Effector memory CD4-positive, alpha-beta T cell (primary cell): ENCODE results near the gene ZNF804B.

ENCODE experiments used
- DNase-seq, 3 donors: peaks; one replicate each; pipeline ENCODE4 v3.0.0-alpha.2; 2020
- H3K27ac ChIP-seq: 2 replicates; pipeline ENCODE4 v1.7.0; 2013; ENCODE audit warnings: mild to moderate bottlenecking, low read length, moderate library complexity; ENCODE audit not compliant: insufficient read depth, poor library complexity, severe bottlenecking
- H3K27me3 ChIP-seq: replicated peaks from 2 replicates; pipeline ENCODE4 v1.7.0; 2013; ENCODE audit warnings: mild to moderate bottlenecking, low read length; ENCODE audit not compliant: insufficient read depth, control insufficient read depth, poor library complexity, severe bottlenecking
- H3K36me3 ChIP-seq: 2 replicates; pipeline ENCODE4 v1.7.0; 2013; ENCODE audit warnings: mild to moderate bottlenecking, low read length, moderate library complexity; ENCODE audit not compliant: control insufficient read depth, insufficient read depth
- H3K4me1 ChIP-seq: 2 replicates; pipeline ENCODE4 v1.7.0; 2013; ENCODE audit warnings: low read length, mild to moderate bottlenecking; ENCODE audit not compliant: control insufficient read depth, insufficient read depth, poor library complexity, severe bottlenecking
- H3K4me3 ChIP-seq: 2 replicates; pipeline ENCODE4 v1.7.0; 2013; ENCODE audit warnings: low read length, low read depth, mild to moderate bottlenecking; ENCODE audit not compliant: insufficient read depth, poor library complexity, severe bottlenecking
- H3K9me3 ChIP-seq: 2 replicates; pipeline ENCODE4 v1.7.0; 2013; ENCODE audit warnings: mild to moderate bottlenecking, low read length, moderate library complexity; ENCODE audit not compliant: control insufficient read depth

The ZNF804B gene

DNA sequence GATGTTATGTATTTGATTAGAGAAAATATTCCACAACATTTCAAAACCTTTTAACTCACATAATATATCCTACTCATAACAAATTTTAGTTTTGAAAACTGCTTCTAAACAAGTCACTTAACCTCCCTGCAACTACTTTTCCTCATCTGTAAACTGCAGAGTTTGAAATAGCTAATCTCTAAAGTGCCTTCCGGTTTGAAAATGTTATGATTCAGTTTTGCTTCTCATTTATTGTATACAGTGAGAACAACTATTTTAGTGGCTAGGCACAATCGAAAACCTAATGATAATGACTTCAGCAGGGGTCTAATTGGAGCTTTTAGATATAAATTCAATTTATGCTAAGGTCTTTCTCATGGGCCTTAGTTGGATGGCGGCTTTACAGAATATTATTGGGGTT lies 66.7 kb downstream of the ZNF804B start:
- H3K4me3 ChIP-seq: no peak overlapping the region
- H3K36me3 ChIP-seq: no peaks in the 10 kb centered on the region
- no peaks in the 10 kb centered on the region for H3K4me1 ChIP-seq
- H3K27ac ChIP-seq: no peak overlapping the region
- DNase-seq: no peak
- no peaks in the 10 kb centered on the region for H3K9me3 ChIP-seq
- no peaks in the 10 kb centered on the region for H3K27me3 ChIP-seq

DNA sequence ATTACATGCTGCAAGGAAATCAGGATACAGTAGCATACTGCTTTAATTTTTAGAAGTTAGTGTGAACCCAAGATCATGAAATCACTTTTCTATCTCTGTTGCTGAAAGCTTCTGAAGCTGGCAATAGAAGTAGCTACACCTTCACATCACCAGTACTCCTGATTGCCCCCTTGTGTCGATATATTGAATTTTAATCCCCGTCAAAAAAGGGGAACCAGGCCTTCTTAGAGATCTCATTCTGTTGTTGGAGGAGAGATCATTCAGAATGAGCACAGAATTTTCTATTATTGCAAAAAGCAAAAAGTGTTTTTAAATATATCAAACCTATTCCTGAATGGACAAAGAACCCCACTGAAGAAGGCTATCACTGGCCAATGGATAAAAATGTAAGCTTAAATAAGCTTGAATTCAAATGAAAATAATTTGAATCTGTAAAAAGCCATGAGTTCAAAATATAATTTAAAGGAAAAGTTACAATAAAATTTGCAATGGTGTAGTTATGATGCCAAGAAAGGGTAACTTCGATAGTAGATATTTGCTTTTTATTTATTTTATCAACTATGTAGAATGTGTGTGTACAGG lies 75.7 kb downstream of the ZNF804B start:
- no peaks in the 10 kb centered on the region for H3K9me3 ChIP-seq
- no peaks in the 10 kb centered on the region for H3K27me3 ChIP-seq
- H3K36me3 ChIP-seq: no peaks in the 10 kb centered on the region
- H3K27ac ChIP-seq: no peak overlapping the region
- DNase-seq: no peak
- H3K4me1 ChIP-seq: no peaks in the 10 kb centered on the region
- H3K4me3 ChIP-seq: no peak overlapping the region

DNA sequence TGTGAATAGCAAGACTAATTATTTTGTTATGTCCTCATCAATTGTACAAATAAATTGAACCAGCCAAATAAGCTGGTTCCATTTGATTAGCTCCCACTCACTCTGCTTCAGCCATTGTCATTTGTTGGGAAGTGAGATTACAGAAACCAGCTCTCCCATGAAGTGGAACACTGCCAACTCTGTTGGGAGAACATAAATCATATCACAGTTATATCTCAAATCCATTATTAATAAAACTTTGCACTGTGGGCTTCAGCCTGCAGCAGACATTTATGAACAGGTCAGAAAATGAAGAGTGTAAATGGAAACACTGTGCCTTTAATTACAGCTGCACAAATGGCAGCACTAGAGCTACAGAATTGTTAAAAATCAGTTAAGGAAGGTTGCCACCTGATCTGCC lies 82.7 kb downstream of the ZNF804B start:
- no peak overlapping the region for H3K27ac ChIP-seq
- no peak for DNase-seq

DNA sequence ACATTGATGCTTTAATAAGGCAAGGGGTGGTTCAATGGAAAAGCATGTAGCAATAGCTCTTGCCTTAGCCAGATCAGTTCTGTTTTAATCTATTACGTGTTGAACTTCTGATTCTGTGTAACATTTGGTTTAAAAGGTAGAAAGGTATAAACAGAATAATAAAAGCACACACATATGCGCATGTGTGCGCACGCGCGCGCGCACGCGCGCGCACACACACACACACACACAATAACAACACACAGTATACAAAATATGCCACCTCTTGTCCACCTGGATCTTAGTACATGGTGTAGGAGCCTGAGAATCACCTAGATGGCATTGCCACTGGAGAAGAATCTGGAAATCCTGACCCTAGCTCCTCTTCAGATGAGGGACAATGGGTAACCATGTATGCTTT lies 85.6 kb downstream of the ZNF804B start:
- H3K4me3 ChIP-seq: no peak overlapping the region
- H3K27me3 ChIP-seq: no peaks in the 10 kb centered on the region
- no peak overlapping the region for H3K27ac ChIP-seq

More for the DNA sequence above, 82.7 kb downstream of the ZNF804B start:
- Histone ChIP-seq H3K36me3 (no peaks in the 10 kb centered on the region), H3K27me3 (no peaks in the 10 kb centered on the region), H3K4me3 (no peak overlapping the region), H3K4me1 (no peaks in the 10 kb centered on the region), H3K9me3 (no peaks in the 10 kb centered on the region)

GRCh38 chr7:88851220-88851619 lies 91.7 kb downstream of the ZNF804B start:
- H3K27ac ChIP-seq: no peak overlapping the region
- no peaks in the 10 kb centered on the region for H3K27me3 ChIP-seq
- H3K36me3 ChIP-seq: no peaks in the 10 kb centered on the region
- no peak for DNase-seq
- H3K9me3 ChIP-seq: no peaks in the 10 kb centered on the region
- H3K4me3 ChIP-seq: no peak overlapping the region
- H3K4me1 ChIP-seq: no peaks in the 10 kb centered on the region

More for the DNA sequence above, 85.6 kb downstream of the ZNF804B start:
- no peaks in the 10 kb centered on the region for H3K36me3 ChIP-seq
- no peaks in the 10 kb centered on the region for H3K9me3 ChIP-seq
- DNase-seq: no peak
- no peaks in the 10 kb centered on the region for H3K4me1 ChIP-seq

GRCh38 chr7:88859288-88859687 lies 99.8 kb downstream of the ZNF804B start:
- Histone ChIP-seq H3K4me1 (no peaks in the 10 kb centered on the region), H3K27ac (no peak overlapping the region), H3K4me3 (no peak overlapping the region), H3K27me3 (no peaks in the 10 kb centered on the region), H3K9me3 (no peaks in the 10 kb centered on the region), H3K36me3 (no peaks in the 10 kb centered on the region)
- no peak for DNase-seq

- no peaks in the 10 kb centered on the region for H3K9me3 ChIP-seq
- no peak for DNase-seq
These were observed 106.9 kb downstream of the ZNF804B start for GRCh38 chr7:88866265-88866863.

GRCh38 chr7:88867158-88867557 lies 107.7 kb downstream of the ZNF804B start:
- H3K9me3 ChIP-seq: no peaks in the 10 kb centered on the region
- no peaks in the 10 kb centered on the region for H3K4me1 ChIP-seq
- no peaks in the 10 kb centered on the region for H3K27me3 ChIP-seq
- no peaks in the 10 kb centered on the region for H3K36me3 ChIP-seq
- no peak overlapping the region for H3K4me3 ChIP-seq
- DNase-seq: no peak
- H3K27ac ChIP-seq: no peak overlapping the region

More at GRCh38 chr7:88866265-88866863, 106.9 kb downstream of the ZNF804B start:
- Histone ChIP-seq H3K4me3 (no peak overlapping the region), H3K4me1 (no peaks in the 10 kb centered on the region), H3K27ac (no peak overlapping the region), H3K36me3 (no peaks in the 10 kb centered on the region), H3K27me3 (no peaks in the 10 kb centered on the region)

- no peak overlapping the region for H3K27ac ChIP-seq
- no peaks in the 10 kb centered on the region for H3K9me3 ChIP-seq
- H3K27me3 ChIP-seq: no peaks in the 10 kb centered on the region
- no peak for DNase-seq
- H3K36me3 ChIP-seq: no peaks in the 10 kb centered on the region
- no peaks in the 10 kb centered on the region for H3K4me1 ChIP-seq
- no peak overlapping the region for H3K4me3 ChIP-seq
These were observed 109.0 kb downstream of the ZNF804B start for GRCh38 chr7:88868456-88868855.

DNA sequence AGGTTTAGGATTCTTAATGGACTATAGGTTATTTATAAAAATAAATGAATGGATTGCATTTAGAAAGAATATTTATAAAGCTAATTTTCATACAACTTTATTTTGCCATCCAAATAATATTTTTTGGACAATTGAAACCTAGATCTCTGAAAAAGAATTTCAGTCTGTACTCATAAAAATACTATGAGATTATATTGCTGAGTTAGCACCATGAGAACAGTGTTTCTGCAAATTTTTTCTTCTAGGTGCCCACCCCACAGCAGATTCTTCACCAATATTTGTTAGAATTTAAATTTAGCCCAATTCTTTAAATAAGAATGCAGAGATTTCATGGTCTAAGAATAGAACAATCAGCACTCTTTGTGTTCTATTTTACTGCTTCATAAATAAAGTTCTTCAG lies 121.6 kb downstream of the ZNF804B start:
- Histone ChIP-seq H3K4me3 (no peak overlapping the region), H3K4me1 (no peaks in the 10 kb centered on the region), H3K36me3 (no peaks in the 10 kb centered on the region), H3K27ac (no peak overlapping the region), H3K9me3 (no peaks in the 10 kb centered on the region), H3K27me3 (no peaks in the 10 kb centered on the region)
- DNase-seq: no peak
